Measurements from ENCODE around the gene KLHL29.

KLHL29 gene

GRCh38 chr2:23568626-23569190 is 183.7 kb downstream of the KLHL29 start:
- no peak for DNase-seq (ENCODE audit: low read depth, low spot score)

- no peak for DNase-seq (ENCODE audit: low read depth, low spot score)
These were observed 184.9 kb downstream of the KLHL29 start for GRCh38 chr2:23569761-23570365.

- DNase-seq (ENCODE audit: low read depth, low spot score) = no peak
These were observed 186.1 kb downstream of the KLHL29 start for GRCh38 chr2:23571085-23571484.

GRCh38 chr2:23571527-23572282 is 186.7 kb downstream of the KLHL29 start:
- DNase-seq (ENCODE audit: low read depth, low spot score) = no peak

- peak; percentile 62 for DNase-seq (ENCODE audit: low read depth, low spot score)
These were observed 190.1 kb downstream of the KLHL29 start for GRCh38 chr2:23574919-23575654.

- no peak for DNase-seq (ENCODE audit: low read depth, low spot score)
These were observed 194.1 kb downstream of the KLHL29 start for GRCh38 chr2:23578964-23579671.

- DNase-seq (ENCODE audit: low read depth, low spot score) = no peak
These were observed 194.7 kb downstream of the KLHL29 start for GRCh38 chr2:23579674-23580073.

- DNase-seq (ENCODE audit: low read depth, low spot score) = no peak
These were observed 198.5 kb downstream of the KLHL29 start for GRCh38 chr2:23583467-23583866.

GRCh38 chr2:23584054-23584745 is 199.2 kb downstream of the KLHL29 start:
- no peak for DNase-seq (ENCODE audit: low read depth, low spot score)

- DNase-seq (ENCODE audit: low read depth, low spot score) = no peak
These were observed 200.5 kb downstream of the KLHL29 start for GRCh38 chr2:23585273-23586170.

- DNase-seq (ENCODE audit: low read depth, low spot score) = no peak
These were observed 201.8 kb downstream of the KLHL29 start for GRCh38 chr2:23586741-23587306.

GRCh38 chr2:23587341-23587880 is 202.4 kb downstream of the KLHL29 start:
- DNase-seq (ENCODE audit: low read depth, low spot score) = peak; percentile 36

- no peak for DNase-seq (ENCODE audit: low read depth, low spot score)
These were observed 203.1 kb downstream of the KLHL29 start for GRCh38 chr2:23588106-23588505.

- no peak for DNase-seq (ENCODE audit: low read depth, low spot score)
These were observed 203.7 kb downstream of the KLHL29 start for GRCh38 chr2:23588508-23589201.

GRCh38 chr2:23589220-23589647 is 204.3 kb downstream of the KLHL29 start:
- DNase-seq (ENCODE audit: low read depth, low spot score) = no peak

GRCh38 chr2:23589739-23590138 is 204.8 kb downstream of the KLHL29 start:
- no peak for DNase-seq (ENCODE audit: low read depth, low spot score)

- DNase-seq (ENCODE audit: low read depth, low spot score) = no peak
These were observed 205.4 kb downstream of the KLHL29 start for GRCh38 chr2:23590241-23590869.

- DNase-seq (ENCODE audit: low read depth, low spot score) = peak; percentile 33
These were observed 206.1 kb downstream of the KLHL29 start for GRCh38 chr2:23591111-23591510.
